Esophagus squamous epithelium (tissue), 5 donors: Measurements from ENCODE around the gene PDHX. TPM values are rescaled to one million over a fixed set of nuclear protein-coding genes. Genes with fewer than 3 reads are reported as not detected.

Experiments
- DNase-seq: peaks from one replicate; lab custom pipeline; 2025; lab: John Stamatoyannopoulos, UW
- H3K27ac ChIP-seq, 4 donors: fragments of 200-600 bp; sonication (generic); one replicate each; pipeline ENCODE4 v1.5.1; 2016 to 2019; ENCODE audit warnings: mild to moderate bottlenecking in 1 of 4
- H3K27me3 ChIP-seq, 4 donors: fragments of 200-600 bp; sonication (generic); 1 replicate in 3 of 4; 2 replicates in 1 of 4; pipeline versions ENCODE4 v1.5.1 to v1.6.0; 2017 to 2021; ENCODE audit warnings: antibody characterized with exemption in 1 of 4
- H3K36me3 ChIP-seq, 3 donors: fragments of 200-600 bp; sonication (generic); one replicate each; pipeline ENCODE4 v1.5.1; 2016 to 2019
- H3K4me1 ChIP-seq, 3 donors: fragments of 200-600 bp; sonication (generic); one replicate each; pipeline ENCODE4 v1.5.1; 2017 to 2019
- H3K4me3 ChIP-seq, 4 donors: fragments of 200-600 bp; sonication (generic); 1 replicate in 3 of 4; 2 replicates in 1 of 4; pipeline ENCODE4 v1.5.1; 2016 to 2019; ENCODE audit warnings: mild to moderate bottlenecking in 2 of 4, moderate library complexity in 1 of 4
- H3K9me3 ChIP-seq, 3 donors: fragments of 200-600 bp; sonication (generic); one replicate each; pipeline ENCODE4 v1.5.1; 2016 to 2019
- POLR2A ChIP-seq, 4 donors: fragments of 450-650 bp; IDR thresholded peaks; one replicate each; pipeline ENCODE4 v1.6.1; 2017; ENCODE audit warnings: antibody characterized with exemption in 4 of 4, mild to moderate bottlenecking in 4 of 4, moderate library complexity in 3 of 4
- whole genome bisulfite sequencing, 2 donors: methylation state at CpG; one replicate each; pipeline ENCODE4 v1.1.5; 2018; 5-methylcytosine and 5-hydroxymethylcytosine counted together
- intact Hi-C: fragments of 100-400 bp; cut with DNase I; formaldehyde crosslinking; loops from one replicate; pipeline ENCODE4 v1.15.0; 2022
- total RNA-seq, 4 donors: library from RNA; depleted of rRNA; stranded (reverse); fragments of >200 nt; gene quantifications; one replicate each; pipeline ENCODE4 v1.1.0, GENCODE V29; 2016
- TF ChIP-seq, protein P1 (sequence below), 6 experiments: fragments of 450-650 bp in 4 of 6; fragments of 200-600 bp in 2 of 6; sonication (generic) in 2 of 6; IDR thresholded peaks; one replicate each; pipeline ENCODE4 v1.5.1; 2016 to 2019; ENCODE audit warnings: antibody characterized with exemption in 6 of 6, mild to moderate bottlenecking in 4 of 6, moderate library complexity in 4 of 6
- donor health status: DM: yes; HTN: yes; CAD: no.

The PDHX gene
- total RNA-seq, 4 donors from 2014 or later, result 14.1 to 29.9 (median 25.7) TPM

DNA sequence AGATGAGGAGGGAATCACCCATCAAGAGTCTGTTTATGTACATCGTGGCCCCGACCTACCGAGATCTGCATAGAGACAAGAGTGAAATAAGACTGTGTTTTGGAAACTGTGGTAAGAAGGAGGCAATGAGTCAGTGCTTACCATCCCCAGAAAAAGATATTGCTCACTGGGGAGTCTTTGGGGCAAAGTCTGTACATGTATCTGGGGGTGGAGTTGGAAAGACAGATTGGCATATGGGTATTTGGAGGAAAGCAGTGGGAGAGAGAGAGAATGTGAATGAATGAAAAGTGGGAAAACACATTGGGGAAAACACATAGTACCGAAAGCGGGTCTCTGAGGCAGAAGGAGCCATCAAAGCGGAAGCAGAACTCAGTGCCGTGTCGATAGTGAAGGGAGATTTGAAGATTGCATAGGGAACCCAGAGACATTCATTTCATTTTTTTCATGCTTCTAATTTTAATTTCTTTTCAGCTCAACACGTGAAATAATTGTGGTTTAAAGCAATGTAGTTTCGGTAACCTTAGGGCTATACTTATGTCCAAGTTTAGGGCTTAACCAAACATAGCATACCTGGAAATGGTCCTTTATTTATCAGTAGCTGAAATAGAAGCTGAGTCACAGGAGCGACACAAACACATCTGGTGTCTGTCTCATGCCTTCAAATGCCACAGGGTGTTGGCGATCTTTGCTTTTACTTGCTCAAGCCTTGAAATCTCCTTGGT lies 124.0 kb downstream of the PDHX start:
- WGBS, 2 donors, result 28 to 30% methylated on average over 12 of the region's 12 CpGs
- Histone ChIP-seq H3K4me1 (peaks cover 0 to 45% (median 10%) of the 10 kb centered on the region in 3 donors), H3K27me3 (no peaks in the 10 kb centered on the region), H3K27ac (peak overlapping the region; percentile 65 to 69 (median 68)), H3K4me3 (peak overlapping the region; percentile 15 to 44 (median 24)), H3K9me3 (no peaks in the 10 kb centered on the region), H3K36me3 (no peaks in the 10 kb centered on the region)
- TF ChIP-seq, protein P1, sequence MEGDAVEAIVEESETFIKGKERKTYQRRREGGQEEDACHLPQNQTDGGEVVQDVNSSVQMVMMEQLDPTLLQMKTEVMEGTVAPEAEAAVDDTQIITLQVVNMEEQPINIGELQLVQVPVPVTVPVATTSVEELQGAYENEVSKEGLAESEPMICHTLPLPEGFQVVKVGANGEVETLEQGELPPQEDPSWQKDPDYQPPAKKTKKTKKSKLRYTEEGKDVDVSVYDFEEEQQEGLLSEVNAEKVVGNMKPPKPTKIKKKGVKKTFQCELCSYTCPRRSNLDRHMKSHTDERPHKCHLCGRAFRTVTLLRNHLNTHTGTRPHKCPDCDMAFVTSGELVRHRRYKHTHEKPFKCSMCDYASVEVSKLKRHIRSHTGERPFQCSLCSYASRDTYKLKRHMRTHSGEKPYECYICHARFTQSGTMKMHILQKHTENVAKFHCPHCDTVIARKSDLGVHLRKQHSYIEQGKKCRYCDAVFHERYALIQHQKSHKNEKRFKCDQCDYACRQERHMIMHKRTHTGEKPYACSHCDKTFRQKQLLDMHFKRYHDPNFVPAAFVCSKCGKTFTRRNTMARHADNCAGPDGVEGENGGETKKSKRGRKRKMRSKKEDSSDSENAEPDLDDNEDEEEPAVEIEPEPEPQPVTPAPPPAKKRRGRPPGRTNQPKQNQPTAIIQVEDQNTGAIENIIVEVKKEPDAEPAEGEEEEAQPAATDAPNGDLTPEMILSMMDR (IDR thresholded peaks at IDR 0.05), result no peak
- peak in 1 of 4 donors; percentile 49 for TF ChIP-seq POLR2A (IDR thresholded peaks at IDR 0.05)
- intact Hi-C loops, result no loop called here
- no peak for DNase-seq

DNA sequence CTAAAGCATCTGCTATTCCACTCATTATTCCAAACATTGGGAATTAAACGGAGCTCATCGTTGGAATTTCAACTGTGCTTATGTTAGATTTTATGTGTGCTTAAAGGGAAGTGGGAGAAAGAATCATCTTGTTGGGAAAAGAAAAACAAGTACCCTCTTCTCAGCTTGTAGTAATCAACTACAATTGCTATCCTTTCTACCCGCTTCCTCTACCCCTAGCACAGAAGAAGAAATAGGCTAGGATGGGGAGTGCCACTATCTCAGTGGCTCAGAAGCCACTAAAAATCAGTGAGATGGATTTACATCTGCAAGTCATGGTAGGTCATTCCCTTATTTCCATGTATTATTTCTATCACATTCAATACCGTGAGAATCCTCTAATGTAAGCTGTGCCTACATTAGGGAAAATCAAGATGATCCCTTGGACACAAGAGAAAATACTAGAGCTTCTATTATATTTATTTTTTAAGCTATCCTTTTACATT lies 124.7 kb downstream of the PDHX start:
- Histone ChIP-seq H3K27ac (peak overlapping the region; percentile 65 to 69 (median 68)), H3K9me3 (no peaks in the 10 kb centered on the region), H3K4me1 (peaks cover 0 to 38% (median 3%) of the 10 kb centered on the region in 3 donors), H3K36me3 (no peaks in the 10 kb centered on the region), H3K4me3 (no peak overlapping the region), H3K27me3 (no peaks in the 10 kb centered on the region)
- DNase-seq, result no peak
- TF ChIP-seq, protein P1 (IDR thresholded peaks at IDR 0.05), result no peak
- no peak for TF ChIP-seq POLR2A (IDR thresholded peaks at IDR 0.05)
- intact Hi-C loops, result no loop called here
- WGBS, 2 donors, result 61 to 80% methylated on average over 4 of the region's 4 CpGs

DNA sequence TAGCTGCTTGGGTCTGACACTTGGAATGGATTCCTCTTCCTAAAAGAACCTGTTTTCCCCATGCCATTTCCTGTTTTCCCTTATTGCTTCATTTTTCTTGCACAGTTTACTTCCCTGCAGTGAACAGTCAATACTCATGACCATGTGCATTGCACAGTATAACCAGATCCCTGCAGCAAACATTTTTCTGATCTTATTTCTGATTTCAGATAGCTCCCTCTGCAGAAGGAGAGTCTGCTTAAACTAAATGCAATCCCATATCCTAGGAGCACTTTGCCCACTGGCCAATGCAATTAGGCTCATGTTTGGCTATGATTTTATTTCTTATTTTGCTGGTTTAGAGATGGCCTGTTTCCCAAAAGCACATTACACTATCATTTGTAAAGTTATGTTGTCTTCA lies 125.8 kb downstream of the PDHX start:
- no peaks in the 10 kb centered on the region for H3K9me3 ChIP-seq
- H3K4me3 ChIP-seq, result no peak overlapping the region
- intact Hi-C loops, result no loop called here
- H3K4me1 ChIP-seq, result peaks cover 0 to 38% (median 3%) of the 10 kb centered on the region in 3 donors
- no peak for TF ChIP-seq POLR2A (IDR thresholded peaks at IDR 0.05)
- TF ChIP-seq, protein P1 (IDR thresholded peaks at IDR 0.05), result no peak
- H3K36me3 ChIP-seq, result no peaks in the 10 kb centered on the region
- no peaks in the 10 kb centered on the region for H3K27me3 ChIP-seq
- DNase-seq, result no peak
- H3K27ac ChIP-seq, result no peak overlapping the region

DNA sequence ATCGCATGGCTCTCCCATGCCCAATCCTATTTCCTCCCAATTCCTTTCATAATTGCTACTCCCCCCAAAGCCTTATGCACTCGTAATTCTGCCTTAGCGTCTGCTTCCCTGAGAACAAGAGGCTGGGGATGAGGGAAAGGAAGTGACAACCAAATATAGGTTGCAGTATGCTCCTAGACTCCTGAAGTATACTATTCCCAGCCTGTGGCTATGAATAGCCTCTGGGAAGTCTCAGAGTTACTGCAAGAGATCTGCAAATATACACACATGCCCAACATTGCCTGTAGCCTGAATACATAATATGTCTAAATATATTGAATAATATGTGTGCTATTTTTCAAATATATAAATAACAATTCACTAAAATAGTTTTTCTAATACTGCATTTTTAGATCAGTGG lies 126.5 kb downstream of the PDHX start:
- H3K9me3 ChIP-seq, result no peaks in the 10 kb centered on the region
- no peaks in the 10 kb centered on the region for H3K27me3 ChIP-seq
- no peak overlapping the region for H3K27ac ChIP-seq
- no peak overlapping the region for H3K4me3 ChIP-seq
- H3K4me1 ChIP-seq, result peaks cover 0 to 40% (median 3%) of the 10 kb centered on the region in 3 donors
- DNase-seq, result no peak
- 61 to 76% methylated on average over 3 of the region's 3 CpGs for WGBS, 2 donors
- H3K36me3 ChIP-seq, result no peaks in the 10 kb centered on the region
- no peak for TF ChIP-seq POLR2A (IDR thresholded peaks at IDR 0.05)
- TF ChIP-seq, protein P1 (IDR thresholded peaks at IDR 0.05), result no peak
- intact Hi-C loops, result no loop called here

DNA sequence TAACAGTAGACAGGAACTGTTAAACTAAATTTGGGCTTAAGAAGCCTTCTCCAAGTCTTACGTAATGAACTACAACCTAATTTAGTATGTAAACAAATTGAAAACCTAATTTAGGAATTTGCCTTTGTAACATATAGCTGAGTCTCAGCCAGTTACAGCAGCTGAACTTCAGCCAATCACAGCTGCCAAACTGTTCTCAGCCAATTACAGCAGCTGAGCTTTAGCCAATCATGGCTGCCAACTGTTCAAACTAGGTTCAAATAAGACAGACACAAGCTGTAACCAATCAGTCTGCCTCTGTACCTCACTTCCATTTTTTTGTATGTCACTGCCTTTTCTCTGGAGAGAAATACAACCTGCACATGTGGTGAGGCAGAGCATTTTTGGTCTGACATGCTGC lies 127.5 kb downstream of the PDHX start:
- H3K9me3 ChIP-seq, result no peaks in the 10 kb centered on the region
- no peak for TF ChIP-seq POLR2A (IDR thresholded peaks at IDR 0.05)
- TF ChIP-seq, protein P1 (IDR thresholded peaks at IDR 0.05), result no peak
- H3K36me3 ChIP-seq, result no peaks in the 10 kb centered on the region
- H3K4me3 ChIP-seq, result no peak overlapping the region
- no peak for DNase-seq
- WGBS, 2 donors, result 57 to 92% methylated on average over 1 of the region's 1 CpG
- no peaks in the 10 kb centered on the region for H3K27me3 ChIP-seq
- intact Hi-C loops, result no loop called here
- H3K27ac ChIP-seq, result no peak overlapping the region
- peaks cover 0 to 50% (median 9%) of the 10 kb centered on the region in 3 donors for H3K4me1 ChIP-seq
